Prostate gland (tissue), 2 donors: ENCODE results near the gene SOBP.

Experiments used
- POLR2A ChIP-seq: fragments of 450-650 bp; IDR thresholded peaks from one replicate; pipeline ENCODE4 v1.6.1; 2016; ENCODE audit warnings: antibody characterized with exemption, mild to moderate bottlenecking
- POLR2AphosphoS5 ChIP-seq: sonication (generic); formaldehyde crosslinking; IDR thresholded peaks from one replicate; pipeline ENCODE4 v1.6.1; 2017; ENCODE audit warnings: antibody characterized with exemption
- TF ChIP-seq, protein P1 (sequence below), 4 experiments: fragments of 200-600 bp in 2 of 4; fragments of 450-650 bp in 2 of 4; sonication (generic) in 2 of 4; IDR thresholded peaks; 1 replicate in 3 of 4; 2 replicates in 1 of 4; pipeline ENCODE4 v1.5.1; 2016 to 2019; ENCODE audit warnings: antibody characterized with exemption in 4 of 4, mild to moderate bottlenecking in 2 of 4, moderate library complexity in 2 of 4

GRCh38 chr6:107674995-107675738 lies 185.2 kb downstream of the SOBP start:
- TF ChIP-seq, protein P1, sequence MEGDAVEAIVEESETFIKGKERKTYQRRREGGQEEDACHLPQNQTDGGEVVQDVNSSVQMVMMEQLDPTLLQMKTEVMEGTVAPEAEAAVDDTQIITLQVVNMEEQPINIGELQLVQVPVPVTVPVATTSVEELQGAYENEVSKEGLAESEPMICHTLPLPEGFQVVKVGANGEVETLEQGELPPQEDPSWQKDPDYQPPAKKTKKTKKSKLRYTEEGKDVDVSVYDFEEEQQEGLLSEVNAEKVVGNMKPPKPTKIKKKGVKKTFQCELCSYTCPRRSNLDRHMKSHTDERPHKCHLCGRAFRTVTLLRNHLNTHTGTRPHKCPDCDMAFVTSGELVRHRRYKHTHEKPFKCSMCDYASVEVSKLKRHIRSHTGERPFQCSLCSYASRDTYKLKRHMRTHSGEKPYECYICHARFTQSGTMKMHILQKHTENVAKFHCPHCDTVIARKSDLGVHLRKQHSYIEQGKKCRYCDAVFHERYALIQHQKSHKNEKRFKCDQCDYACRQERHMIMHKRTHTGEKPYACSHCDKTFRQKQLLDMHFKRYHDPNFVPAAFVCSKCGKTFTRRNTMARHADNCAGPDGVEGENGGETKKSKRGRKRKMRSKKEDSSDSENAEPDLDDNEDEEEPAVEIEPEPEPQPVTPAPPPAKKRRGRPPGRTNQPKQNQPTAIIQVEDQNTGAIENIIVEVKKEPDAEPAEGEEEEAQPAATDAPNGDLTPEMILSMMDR (IDR thresholded peaks at IDR 0.05): peak; percentile 37 to 91 (median 89)
- no peak for TF ChIP-seq POLR2A
- peak; percentile 40 for TF ChIP-seq POLR2AphosphoS5
